ENCODE results near the gene H6PD.

Gene H6PD

DNA sequence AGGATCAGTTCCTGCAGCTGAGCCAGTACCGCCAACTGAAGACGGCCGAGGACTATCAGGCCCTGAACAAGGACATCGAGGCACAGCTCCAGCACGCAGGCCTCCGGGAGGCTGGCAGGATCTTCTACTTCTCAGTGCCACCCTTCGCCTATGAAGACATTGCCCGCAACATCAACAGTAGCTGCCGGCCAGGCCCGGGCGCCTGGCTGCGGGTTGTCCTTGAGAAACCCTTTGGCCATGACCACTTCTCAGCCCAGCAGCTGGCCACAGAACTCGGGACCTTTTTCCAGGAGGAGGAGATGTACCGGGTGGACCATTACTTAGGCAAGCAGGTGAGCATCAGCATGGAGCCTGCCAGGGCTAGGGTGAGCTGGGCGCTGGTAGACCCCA, 10.7 kb downstream of the H6PD start:
- no peak for DNase-seq (ENCODE audit: low read depth, low spot score)
- CTCF ChIA-PET, result interaction anchor here (1.2 to 3.1 kb wide), 6 partner anchors 8 to 134 kb away, joined by 3 to 23 read pairs (median 8); partner anchors contain the start of gene H6PD
- TF ChIP-seq CTCF (IDR thresholded peaks at IDR 0.05; ENCODE audit: insufficient read depth, low read length, missing control alignments), result no peak
- POLR2A ChIA-PET, result interaction anchor here (1.7 kb wide), 1 partner anchor 11 kb away, joined by 7 read pairs; the partner anchor contains the start of gene H6PD
- H3K4me3 ChIP-seq (ENCODE audit: low read depth, low read length), result no peak overlapping the region

GRCh38 chr1:9245661-9246060, 11.1 kb downstream of the H6PD start:
- POLR2A ChIA-PET, result interaction anchor here (1.7 kb wide), 1 partner anchor 11 kb away, joined by 7 read pairs; the partner anchor contains the start of gene H6PD

DNA sequence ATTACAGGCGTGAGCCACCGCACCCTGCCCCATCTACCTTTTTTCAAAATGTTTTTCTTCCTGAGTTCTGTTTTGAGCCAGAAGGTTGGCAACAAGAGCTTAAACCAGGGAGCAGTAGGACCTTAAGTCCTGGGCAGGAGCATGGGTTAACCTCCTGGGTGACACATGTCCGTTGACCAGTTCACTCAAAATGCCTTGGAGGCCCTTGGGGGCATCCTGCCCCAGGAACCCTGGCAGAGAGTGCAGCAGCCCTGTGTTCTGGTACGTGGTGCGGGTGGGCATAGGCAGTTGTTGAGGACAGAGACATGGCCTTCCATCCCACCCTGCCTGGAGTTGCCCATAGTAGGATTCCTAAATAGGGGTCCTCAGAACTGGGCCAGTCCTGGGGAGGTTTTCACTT, 11.6 kb downstream of the H6PD start:
- POLR2A ChIA-PET, result interaction anchor here (1.7 kb wide), 1 partner anchor 12 kb away, joined by 7 read pairs; the partner anchor contains the start of gene H6PD
- CTCF ChIA-PET, result interaction anchor here (0.7 to 2.0 kb wide), 4 partner anchors 23 to 210 kb away, joined by 3 to 8 read pairs (median 3); no protein-coding TSS in a partner anchor
- H3K4me3 ChIP-seq (ENCODE audit: low read depth, low read length), result no peak overlapping the region
- no peak for DNase-seq (ENCODE audit: low read depth, low spot score)
- no peak for TF ChIP-seq CTCF (IDR thresholded peaks at IDR 0.05; ENCODE audit: insufficient read depth, low read length, missing control alignments)

More at GRCh38 chr1:9245661-9246060, 11.1 kb downstream of the H6PD start:
- DNase-seq (ENCODE audit: low read depth, low spot score), result no peak
- H3K4me3 ChIP-seq (ENCODE audit: low read depth, low read length), result no peak overlapping the region
- CTCF ChIA-PET, result interaction anchor here (0.7 to 3.1 kb wide), 7 partner anchors 9 to 210 kb away, joined by 3 to 23 read pairs (median 3); partner anchors contain the start of gene H6PD
- no peak for TF ChIP-seq CTCF (IDR thresholded peaks at IDR 0.05; ENCODE audit: insufficient read depth, low read length, missing control alignments)

GRCh38 chr1:9246841-9247785, 12.5 kb downstream of the H6PD start:
- POLR2A ChIA-PET, result no interaction called here
- CTCF ChIA-PET, result interaction anchor here (1.1 to 2.0 kb wide), 6 partner anchors 20 to 137 kb away, joined by 3 to 8 read pairs (median 5); no protein-coding TSS in a partner anchor
- TF ChIP-seq CTCF (IDR thresholded peaks at IDR 0.05; ENCODE audit: insufficient read depth, low read length, missing control alignments), result no peak
- H3K4me3 ChIP-seq (ENCODE audit: low read depth, low read length), result no peak overlapping the region
- DNase-seq (ENCODE audit: low read depth, low spot score), result no peak

DNA sequence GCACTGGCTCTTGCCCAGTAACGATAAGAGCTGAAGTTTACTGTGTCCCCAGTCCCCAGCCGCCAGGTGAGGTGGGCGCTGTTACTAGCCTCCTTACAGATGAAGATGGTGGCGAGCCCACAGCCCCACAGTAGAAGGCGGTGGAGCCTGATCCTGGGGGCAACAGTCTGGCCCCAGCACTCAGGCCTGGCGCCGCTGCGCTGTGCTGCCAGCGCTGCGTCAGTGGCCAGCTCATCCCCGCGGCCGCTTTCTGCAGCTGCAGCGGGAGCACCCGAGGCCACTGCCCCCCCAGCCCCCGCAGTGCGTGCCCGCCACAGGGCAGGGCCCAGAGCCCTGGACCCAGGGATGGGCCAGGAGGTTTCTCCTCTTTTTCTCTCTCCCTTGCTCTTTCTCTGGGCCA, 13.3 kb downstream of the H6PD start:
- no peak for DNase-seq (ENCODE audit: low read depth, low spot score)
- H3K4me3 ChIP-seq (ENCODE audit: low read depth, low read length), result no peak overlapping the region
- CTCF ChIA-PET, result interaction anchor here (1.2 to 3.8 kb wide), 6 partner anchors 7 to 137 kb away, joined by 3 to 34 read pairs (median 6); partner anchors contain the start of gene H6PD
- TF ChIP-seq CTCF (IDR thresholded peaks at IDR 0.05; ENCODE audit: insufficient read depth, low read length, missing control alignments), result no peak
- POLR2A ChIA-PET, result no interaction called here

All from AG04449 (cell line).